ENCODE data around the gene LAMB3. TPM values are rescaled to one million over a fixed set of nuclear protein-coding genes. Genes with fewer than 3 reads are reported as not detected.

Gene LAMB3
- total RNA-seq, 6 experiments from 2014 or later: 8.0 to 10.3 (median 9.8) TPM

DNA sequence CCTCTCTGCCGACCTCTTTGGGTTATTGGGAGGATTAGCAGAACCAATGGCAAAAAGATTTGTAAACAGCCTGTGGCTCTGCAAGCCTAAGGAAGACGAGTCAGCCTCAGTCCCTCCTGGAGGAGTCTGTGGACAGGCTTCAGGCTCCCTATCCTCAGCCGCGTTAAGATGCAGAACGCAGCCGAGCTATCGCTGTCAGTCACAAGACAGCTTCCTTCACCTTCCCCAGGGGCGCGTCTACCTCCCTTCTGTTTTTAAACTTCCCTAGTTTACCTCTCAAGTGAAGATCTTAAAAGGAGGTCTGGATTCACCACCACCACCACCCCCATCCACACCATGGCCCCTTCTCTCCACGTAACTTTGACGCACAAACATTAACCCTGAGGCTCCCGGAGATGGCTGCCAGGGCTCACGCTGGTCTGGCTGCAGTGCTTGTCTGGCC, 68.0 kb downstream of the LAMB3 start:
- no peaks in the 10 kb centered on the region for H3K4me1 Mint-ChIP-seq (ENCODE audit: low read depth)
- H3K36me3 Mint-ChIP-seq (ENCODE audit: low read depth): no peaks in the 10 kb centered on the region
- H3K9me3 Mint-ChIP-seq: no peaks in the 10 kb centered on the region
- no peaks in the 10 kb centered on the region for H3K27me3 Mint-ChIP-seq (ENCODE audit: insufficient read depth)
- DNase-seq: no peak
- TF ChIP-seq, protein P1, sequence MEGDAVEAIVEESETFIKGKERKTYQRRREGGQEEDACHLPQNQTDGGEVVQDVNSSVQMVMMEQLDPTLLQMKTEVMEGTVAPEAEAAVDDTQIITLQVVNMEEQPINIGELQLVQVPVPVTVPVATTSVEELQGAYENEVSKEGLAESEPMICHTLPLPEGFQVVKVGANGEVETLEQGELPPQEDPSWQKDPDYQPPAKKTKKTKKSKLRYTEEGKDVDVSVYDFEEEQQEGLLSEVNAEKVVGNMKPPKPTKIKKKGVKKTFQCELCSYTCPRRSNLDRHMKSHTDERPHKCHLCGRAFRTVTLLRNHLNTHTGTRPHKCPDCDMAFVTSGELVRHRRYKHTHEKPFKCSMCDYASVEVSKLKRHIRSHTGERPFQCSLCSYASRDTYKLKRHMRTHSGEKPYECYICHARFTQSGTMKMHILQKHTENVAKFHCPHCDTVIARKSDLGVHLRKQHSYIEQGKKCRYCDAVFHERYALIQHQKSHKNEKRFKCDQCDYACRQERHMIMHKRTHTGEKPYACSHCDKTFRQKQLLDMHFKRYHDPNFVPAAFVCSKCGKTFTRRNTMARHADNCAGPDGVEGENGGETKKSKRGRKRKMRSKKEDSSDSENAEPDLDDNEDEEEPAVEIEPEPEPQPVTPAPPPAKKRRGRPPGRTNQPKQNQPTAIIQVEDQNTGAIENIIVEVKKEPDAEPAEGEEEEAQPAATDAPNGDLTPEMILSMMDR (IDR thresholded peaks at IDR 0.05): 0 out of 2 replicates have a peak, but pooled peaks have one; percentile 3
- no peak overlapping the region for H3K4me3 Mint-ChIP-seq
- no peak overlapping the region for H3K27ac Mint-ChIP-seq

DNA sequence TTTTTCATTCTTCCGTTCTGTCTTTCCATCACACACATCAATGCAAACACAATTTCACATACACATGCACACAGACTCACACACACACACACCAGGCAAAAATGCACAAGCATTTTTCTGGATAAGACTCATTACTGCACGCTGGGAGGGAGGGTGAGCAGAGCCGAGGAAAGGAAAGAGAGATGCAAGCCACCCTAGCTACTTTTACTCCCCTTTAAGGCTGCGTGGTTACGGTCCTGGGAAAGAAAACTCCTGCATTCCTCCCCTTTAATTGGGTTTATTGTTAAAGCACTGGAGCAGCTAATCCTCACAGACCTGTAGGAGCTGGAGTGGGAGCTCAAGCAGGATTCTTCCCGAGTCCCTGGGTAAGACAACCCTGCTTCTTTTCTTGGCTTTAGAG, 68.8 kb downstream of the LAMB3 start, which contains the start of gene CAMK1G:
TSS of gene CAMK1G (plus strand) at position 307 of the 400 bp plus-strand sequence. CDS start 11,270 bp downstream, outside the sequence.
- no peaks in the 10 kb centered on the region for H3K36me3 Mint-ChIP-seq (ENCODE audit: low read depth)
- no peaks in the 10 kb centered on the region for H3K27me3 Mint-ChIP-seq (ENCODE audit: insufficient read depth)
- H3K4me3 Mint-ChIP-seq: no peak within 1 kb of the TSS
- no peaks in the 10 kb centered on the region for H3K9me3 Mint-ChIP-seq
- TF ChIP-seq, protein P1 (IDR thresholded peaks at IDR 0.05): no peak
- H3K27ac Mint-ChIP-seq: no peak within 1 kb of the TSS
- peak; percentile 93 for DNase-seq
- no peaks in the 10 kb centered on the region for H3K4me1 Mint-ChIP-seq (ENCODE audit: low read depth)

DNA sequence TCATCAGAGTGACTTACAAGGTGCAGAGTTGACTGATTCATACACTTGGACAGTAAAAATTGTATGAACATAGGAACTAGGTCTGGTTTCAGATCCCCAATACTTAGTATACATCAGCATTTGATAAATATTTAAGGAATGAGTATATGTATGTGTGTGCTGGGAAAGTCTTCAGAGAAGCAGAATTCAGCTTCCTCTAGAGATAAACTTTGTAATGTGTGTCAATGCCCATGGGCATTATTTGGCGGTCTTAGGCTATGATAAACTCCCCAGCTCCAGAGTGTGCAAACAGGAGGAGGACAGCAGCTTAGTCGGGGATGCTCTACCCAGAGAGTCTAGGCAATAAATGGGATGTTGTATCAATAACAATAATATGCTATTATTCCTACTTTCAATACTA, 71.6 kb downstream of the LAMB3 start:
- Mint-ChIP-seq H3K4me1 (ENCODE audit: low read depth) (no peaks in the 10 kb centered on the region; the same call in 1 of the 2 replicates), H3K4me3 (no peak overlapping the region), H3K9me3 (no peaks in the 10 kb centered on the region), H3K27me3 (ENCODE audit: insufficient read depth) (no peaks in the 10 kb centered on the region), H3K36me3 (ENCODE audit: low read depth) (no peaks in the 10 kb centered on the region), H3K27ac (no peak overlapping the region)
- peak; percentile 22 for DNase-seq
- TF ChIP-seq, protein P1 (IDR thresholded peaks at IDR 0.05): no peak

DNA sequence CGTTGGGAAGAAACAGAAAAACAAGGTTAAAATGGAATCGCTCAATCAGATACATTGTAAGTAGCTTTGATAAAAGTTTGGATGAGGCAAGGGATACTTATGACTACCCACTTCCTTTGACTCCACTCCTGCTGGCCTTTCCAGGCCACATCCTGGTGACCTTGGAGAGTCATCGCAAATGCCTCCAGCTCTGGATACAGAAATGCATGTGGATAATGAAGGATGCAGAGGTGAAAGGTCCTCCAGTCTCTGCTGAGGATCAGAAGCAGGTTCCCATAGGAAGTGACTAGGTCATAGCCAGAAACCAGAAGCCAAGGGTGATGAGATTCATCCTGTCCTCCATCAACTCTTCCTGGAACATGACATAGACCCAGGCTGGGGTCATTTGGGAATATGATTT, 74.9 kb downstream of the LAMB3 start:
- H3K4me3 Mint-ChIP-seq: peak overlapping the region; percentile 69; the same call in 1 of the 2 replicates
- H3K27me3 Mint-ChIP-seq (ENCODE audit: insufficient read depth): no peaks in the 10 kb centered on the region; the same call in 1 of the 2 replicates
- no peaks in the 10 kb centered on the region for H3K36me3 Mint-ChIP-seq (ENCODE audit: low read depth)
- peak overlapping the region; percentile 87 for H3K27ac Mint-ChIP-seq
- peak; percentile 35 for DNase-seq
- TF ChIP-seq, protein P1 (IDR thresholded peaks at IDR 0.05): no peak
- H3K9me3 Mint-ChIP-seq: no peaks in the 10 kb centered on the region
- H3K4me1 Mint-ChIP-seq (ENCODE audit: low read depth): peaks cover 6% of the 10 kb centered on the region

DNA sequence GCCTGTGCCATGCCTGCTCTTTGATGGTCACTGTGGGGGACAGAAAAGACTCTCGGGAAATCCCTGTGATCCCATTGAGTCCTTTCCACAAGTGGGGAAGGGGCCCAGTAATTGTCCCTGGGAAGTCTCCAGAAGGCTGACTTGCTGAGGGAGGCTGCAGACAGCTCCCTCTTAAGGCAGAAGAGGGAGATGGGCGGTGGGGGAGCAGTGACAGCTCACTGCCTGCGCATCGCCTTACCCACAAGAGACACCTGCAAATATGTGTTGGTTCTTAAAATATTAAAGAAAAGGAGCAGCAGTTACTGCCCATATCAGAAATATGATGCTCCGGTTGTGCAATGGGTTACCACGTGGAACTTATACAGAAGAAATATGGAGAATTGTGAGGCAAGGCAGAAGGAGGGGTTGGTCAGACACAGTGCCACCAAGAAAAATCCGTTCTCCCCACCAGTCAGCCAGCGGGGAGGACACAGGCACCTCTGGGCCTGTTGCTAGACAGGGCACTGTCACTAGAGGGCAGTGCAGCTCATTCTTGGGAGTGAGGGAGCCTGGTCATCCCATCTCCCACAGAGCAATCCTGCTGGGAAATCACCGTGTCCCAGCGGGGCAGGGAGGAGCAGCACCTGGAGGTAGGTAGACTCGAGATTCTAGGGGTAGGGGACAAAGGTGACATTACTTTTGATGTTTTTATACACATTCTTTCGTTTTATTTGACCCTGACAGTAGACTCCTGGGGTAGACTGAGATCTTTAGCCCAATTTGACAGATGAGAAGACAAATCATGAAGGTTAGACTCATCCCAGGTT, 75.6 kb downstream of the LAMB3 start:
- Mint-ChIP-seq H3K4me3 (peak overlapping the region; percentile 69), H3K4me1 (ENCODE audit: low read depth) (peaks cover 6% of the 10 kb centered on the region), H3K27me3 (ENCODE audit: insufficient read depth) (peaks cover 2% of the 10 kb centered on the region), H3K9me3 (no peaks in the 10 kb centered on the region), H3K36me3 (ENCODE audit: low read depth) (no peaks in the 10 kb centered on the region), H3K27ac (peak overlapping the region; percentile 87)
- TF ChIP-seq, protein P1 (IDR thresholded peaks at IDR 0.05): peak; percentile 96
- peak; percentile 74 for DNase-seq

All from HFFc6 (cell line).